NOMO-1 (cell line): ENCODE measurements around the gene LMCD1.

ENCODE experiments used
- DNase-seq, 2 experiments: peaks; one replicate each; lab custom pipeline; 2025; ENCODE audit not compliant: unreplicated experiment in 2 of 2; lab: John Stamatoyannopoulos, UW

Gene LMCD1

DNA sequence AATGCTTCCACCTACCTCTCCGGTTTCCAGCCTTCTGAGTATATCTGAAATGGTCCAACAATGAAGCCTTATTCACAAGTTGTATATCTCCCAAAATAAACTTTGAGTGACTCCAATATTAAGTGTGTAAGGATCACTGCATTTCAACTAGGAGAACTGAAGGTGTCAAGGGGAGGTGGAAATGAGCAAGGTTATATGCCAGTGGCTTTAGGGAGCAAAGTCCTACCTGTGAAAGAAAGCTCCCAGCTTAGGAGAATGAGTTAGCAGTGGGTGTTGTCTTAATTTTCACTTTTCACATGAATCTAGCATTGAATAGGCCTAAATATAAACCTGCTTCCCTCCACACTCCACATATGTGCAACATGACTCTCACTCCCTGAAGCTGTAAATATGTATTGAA lies 29.0 kb downstream of the LMCD1 start:
- no peak for DNase-seq

DNA sequence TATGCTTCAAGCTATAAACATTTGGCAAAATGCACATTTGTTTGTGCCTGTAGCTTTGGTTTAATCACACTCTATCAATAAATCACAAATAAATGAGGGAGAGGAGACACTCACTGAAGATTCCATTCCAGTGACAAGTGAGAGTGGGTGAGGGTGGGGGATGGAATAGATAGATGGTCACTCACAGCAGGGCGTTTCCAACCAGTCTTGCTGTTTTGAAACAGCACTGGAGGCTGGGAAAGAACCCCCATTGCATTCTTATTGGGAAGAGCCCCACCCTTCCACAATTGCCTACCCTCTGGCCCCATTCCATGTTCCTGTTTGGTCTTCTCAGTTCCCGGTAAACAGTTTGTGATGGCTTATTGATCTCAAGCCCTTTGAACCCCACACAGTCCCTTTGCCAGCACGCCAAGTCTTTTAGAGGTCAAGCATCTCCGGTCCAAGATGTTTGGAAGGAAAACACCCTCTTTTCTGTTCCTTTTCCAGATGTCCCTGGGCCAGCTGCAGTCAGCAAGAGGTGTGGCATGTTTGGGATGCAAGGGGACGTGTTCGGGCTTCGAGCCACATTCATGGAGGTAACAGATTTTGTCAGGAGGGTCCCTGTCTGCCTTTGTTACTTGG lies 30.7 kb downstream of the LMCD1 start:
- no peak for DNase-seq

DNA sequence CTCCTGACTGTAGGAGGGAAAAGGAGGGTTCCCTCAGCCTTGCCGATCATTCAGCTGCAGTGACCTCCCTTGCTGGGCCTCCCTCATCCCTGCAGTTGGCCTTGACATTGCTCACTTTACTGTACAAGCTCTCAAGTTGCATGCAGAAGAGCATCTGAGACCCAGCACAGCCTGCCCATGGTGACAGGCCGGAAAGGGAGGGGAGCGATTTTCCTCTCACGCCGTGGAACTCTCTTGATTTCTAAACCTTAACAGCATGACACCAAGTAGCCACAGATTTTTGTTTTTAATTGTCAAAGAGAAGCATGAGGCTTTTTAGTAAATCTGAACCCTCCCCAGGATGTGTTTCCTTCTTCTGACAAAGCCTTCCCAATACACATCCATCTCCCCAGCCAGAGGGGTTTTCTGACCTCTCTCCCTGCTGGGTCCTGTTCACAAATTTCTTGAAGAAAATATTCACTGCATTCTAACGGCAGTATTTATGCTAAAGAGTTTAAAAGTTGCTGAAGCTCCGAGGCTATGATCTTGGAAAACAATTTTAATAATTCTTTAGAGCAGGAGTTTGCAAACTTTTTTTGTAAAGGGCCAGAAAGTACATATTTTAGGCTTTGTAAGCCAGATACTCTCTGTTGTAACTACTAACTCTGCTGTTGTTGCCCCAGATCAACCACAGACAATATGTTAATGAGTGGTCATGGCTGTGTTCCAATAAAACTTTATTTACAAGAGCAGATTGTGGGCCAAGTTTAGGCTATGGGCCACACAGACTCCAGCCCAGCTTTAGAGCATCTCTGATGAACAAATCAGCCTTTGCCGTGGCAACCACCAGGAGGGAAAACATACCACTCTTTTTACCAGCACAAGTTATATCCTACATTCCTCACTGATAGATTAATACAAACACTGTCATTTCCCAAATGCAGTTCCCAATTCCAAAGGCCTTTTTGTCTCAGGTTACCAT lies 34.8 kb downstream of the LMCD1 start:
- DNase-seq = no peak

DNA sequence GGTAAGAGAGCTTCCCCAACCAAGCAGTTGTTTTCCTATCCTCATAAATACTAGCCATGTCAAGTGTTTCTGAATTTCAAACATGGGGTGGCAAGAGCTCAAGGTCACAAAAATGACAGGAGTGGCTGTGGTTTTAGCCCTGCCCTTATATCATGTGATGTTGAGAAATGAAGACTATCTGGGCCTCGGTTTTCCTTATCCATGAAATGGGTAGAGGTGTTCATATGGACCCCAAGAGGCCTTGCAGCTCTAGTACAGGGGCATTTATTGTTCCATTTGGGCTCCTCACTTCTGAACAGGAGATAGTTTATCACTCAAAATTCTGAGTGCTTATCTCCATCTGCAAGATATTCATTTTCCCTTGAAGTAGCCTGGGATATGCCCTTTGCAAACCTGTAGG lies 35.8 kb downstream of the LMCD1 start:
- no peak for DNase-seq

DNA sequence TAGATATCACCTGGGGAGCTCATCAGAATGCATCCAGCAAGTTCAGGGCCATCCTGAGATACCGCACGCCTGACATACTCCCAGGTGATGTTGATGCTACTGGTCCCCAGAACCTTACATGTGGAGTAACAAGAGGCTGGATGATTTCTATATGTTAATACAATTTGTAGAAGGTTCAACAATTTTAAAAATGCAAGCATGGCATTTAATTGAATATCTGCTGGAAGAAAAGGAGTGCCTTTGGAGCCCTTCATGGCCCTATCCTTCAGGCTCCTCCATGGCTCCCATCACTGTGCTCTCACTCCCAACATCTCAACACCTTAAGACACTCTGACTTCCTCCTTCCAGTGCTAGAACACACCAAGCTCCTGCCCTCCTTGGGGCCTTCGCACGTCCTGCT lies 36.6 kb downstream of the LMCD1 start:
- no peak for DNase-seq

DNA sequence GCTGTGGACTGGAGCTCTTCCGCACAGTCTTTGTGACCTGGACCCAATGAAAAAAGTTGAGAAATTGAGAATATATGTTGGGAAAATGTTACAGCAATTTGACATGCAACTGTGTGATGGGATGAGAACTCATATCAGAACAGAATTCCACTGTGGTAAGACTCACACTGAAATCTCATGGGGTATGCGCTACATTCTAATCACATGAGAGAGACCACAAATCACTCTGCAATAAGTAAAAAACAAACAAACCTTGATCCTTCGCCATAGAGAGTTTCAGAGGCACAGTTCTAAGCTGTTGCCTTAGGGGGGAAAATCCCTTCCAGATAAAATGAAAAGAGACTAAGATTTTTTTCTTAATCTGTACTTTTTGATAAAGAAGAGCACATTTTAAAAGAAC lies 37.3 kb downstream of the LMCD1 start:
- DNase-seq = no peak

DNA sequence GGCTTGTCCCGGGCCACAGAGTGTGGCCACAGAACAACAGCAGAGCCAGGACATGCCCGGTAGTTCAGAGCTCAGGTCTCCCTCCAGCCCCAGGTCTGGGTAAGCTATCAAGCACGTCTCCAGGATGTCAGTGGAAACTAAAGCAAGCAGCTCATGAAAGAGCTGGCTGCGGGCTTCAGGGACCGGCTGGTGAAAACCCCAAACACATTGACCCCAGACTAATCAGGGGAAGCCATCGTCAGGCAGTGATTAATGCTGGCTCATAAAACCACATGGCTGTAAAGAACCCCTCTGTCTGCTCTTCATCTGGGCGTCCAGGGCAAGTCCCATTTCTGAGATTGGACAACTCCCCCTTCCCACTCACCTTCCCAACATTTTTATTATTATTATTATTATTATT lies 37.8 kb downstream of the LMCD1 start:
- DNase-seq = no peak

DNA sequence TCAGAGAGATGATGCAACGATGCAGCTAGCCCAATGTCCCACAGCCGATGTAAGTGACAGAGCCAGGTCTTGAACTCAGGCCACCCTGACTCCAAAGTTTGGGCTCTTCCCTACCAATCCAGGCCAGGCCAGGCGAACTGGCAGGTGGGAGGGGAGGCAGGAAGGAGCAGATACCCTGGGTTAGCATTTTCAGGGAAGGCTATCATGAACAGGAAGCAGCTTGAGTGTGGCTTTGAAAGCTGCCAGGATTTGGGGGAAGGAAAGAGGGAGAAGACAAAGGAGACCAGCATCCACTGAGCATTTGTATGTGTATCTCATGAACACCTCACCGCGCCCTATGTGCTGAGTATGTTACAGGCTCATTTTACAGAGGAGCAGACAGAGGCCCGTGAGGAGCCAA lies 38.8 kb downstream of the LMCD1 start:
- no peak for DNase-seq

DNA sequence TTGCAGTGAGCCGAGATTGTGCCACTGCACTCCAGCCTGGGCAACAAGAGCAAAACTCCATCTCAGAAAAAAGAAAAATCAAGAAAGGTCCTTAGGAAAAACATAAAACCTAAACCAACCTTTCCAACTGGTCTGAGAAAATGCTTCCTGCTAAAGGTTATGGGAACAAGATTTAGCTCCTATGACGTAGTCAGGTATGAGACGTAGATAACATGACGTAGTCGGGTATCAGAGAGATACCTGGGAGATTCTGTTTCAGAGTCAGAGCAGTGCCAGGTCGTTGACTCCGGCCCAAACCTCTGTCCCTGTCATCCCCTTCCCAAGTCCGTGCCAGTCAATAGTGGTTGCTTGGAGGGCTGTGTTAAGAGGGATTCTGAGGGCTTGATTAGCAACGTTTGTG lies 39.9 kb downstream of the LMCD1 start:
- DNase-seq = no peak

DNA sequence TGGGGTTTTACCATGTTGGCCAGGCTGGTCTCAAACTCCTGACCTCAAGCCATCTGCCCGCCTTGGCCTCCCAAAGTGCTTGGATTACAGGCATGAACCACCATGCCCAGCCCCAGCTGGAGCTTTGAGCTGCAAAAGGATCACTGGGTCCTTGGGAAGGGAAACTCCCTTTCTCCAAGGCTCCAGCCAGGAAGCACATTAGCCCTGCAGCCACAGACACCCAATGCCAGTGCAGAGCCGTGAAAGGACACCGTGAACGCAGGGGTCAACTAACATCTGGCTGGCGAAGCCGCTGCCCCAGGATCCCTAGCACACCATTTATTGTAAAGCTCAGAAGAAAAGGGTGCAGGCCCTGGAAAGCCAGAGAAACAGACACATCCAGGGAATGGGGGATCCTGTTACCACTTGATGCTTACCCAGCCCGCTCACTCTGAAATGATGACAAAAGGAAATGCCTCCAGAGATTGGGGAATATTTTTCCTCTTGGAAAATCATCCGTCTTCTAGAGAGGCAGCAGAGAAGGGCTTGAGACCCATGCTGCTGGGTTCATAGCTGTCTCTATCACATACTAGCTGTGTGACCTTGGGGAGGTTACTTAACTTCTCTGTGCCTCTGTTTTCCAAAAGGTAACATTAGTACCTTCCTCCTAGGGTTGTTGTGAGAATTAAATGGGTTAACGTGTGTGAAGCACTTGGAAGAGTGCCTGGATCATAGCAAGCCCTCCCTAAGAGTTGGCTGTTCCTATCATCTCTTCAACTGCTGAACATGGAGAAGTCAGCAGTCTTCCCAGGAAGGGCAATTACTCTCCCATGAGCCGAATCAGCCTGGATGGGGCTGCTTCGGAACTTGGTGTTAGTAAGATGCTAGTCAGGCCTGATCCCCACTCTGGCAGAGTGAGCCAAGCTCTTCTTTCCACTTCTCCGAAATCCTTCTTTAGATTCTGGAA lies 40.8 kb downstream of the LMCD1 start:
- DNase-seq = no peak

DNA sequence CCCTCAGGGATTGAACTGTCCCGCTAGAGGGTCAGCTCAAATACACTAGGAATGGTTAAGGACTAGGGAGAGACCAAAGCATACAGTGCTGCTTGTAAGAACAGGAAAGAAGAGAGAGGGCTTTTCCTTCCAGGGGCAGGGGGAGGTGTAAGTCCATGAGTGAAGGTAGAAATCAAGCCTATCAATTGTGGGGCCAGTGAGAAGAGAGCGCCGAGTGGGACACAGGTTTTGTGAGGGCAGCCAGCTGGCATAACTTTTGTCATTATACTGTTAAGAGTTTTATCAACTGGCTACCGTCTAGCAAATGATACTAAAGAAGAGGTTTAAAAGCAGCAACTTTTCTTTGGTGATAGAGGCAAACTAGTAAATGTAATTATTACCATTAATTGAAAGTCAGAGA lies 45.0 kb downstream of the LMCD1 start:
- DNase-seq = no peak

DNA sequence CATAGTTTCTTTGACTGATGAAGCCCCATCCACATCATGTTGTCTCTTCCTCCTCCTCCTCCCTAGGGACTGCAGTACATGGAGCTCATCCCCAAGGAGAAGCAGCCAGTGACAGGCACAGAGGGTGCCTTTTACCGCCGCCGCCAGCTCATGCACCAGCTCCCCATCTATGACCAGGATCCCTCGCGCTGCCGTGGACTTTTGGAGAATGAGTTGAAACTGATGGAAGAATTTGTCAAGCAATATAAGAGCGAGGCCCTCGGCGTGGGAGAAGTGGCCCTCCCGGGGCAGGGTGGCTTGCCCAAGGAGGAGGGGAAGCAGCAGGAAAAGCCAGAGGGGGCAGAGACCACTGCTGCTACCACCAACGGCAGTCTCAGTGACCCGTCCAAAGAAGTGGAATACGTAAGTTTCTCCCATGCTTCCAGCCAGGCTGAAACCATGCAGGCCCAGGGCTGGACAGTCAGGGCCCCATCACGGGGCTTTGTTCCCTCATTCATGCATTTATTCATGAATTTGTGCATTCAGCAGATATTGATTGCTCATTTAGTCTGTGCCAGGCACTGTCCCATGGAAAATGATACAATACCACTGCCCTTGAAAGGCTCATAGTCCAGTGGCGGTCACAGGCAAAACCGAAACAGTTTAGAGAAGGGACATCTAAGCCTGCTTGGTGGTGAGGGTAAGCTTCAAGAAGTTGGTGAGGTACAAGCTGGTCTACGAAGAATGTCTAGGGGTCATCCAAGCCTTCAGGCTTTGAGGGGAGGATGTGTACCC lies 47.1 kb downstream of the LMCD1 start:
- DNase-seq = no peak

DNA sequence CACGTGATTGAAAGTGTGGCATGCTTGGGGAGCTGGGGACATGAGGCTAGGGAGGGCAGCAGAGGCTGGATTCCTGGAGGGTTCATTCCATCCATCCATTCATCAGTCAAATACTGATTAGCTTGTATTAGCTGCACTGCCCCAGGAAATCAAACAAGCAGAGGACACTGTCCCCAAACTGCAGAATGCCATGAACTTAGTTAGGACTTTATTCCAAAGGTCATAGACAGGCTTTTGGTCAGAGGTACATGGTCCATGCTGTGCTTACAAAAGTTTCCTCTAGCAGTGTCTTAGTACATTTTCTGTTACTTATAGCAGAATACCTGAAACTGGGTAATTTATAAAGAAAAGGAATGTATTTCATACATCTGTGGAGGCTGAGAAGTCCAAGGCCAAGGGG lies 47.7 kb downstream of the LMCD1 start:
- no peak for DNase-seq

DNA sequence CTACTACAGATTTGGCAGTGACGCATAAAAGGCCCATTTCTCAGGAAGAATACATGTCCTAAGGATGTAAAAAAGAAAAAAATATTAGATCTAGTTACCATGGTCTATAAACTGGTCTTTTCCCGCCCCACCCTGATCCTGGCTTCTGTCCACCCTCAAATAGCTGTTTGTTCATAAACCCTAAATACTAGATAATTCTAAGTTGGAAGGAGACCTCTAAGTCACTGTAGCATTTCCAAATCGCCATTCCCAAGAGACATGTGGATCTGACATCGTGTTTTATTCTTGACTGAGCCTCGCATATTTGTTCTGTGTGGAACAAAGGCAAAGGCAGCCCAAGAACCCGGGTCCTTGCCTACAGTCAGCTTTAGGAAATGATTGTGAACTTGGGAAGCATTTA lies 49.0 kb downstream of the LMCD1 start:
- no peak for DNase-seq

DNA sequence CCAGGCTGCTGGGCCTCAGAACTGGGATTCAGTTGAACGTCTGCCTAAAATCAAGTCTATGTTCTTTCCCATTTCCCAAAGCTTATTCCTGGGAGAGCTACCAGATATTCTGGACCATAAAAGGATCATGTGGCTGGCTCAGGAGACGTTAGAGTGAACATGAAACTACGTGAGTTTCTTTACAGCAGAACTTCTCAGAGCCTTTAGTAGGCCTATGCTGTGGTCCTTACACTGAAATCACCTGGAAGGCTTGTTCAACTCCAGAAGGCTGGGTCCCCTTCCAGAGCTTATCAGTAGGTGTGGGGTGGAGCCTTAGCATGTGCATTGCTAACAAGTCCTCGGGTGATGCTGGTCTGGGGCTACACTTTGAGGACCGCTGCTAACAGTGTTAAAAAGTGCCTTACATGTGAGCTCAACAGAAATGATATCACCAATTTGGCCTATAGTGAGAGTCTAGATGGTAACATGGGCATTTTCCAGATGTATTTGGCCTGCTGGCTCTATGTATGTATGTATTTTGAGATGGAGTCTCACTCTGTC lies 50.7 kb downstream of the LMCD1 start:
- no peak for DNase-seq

DNA sequence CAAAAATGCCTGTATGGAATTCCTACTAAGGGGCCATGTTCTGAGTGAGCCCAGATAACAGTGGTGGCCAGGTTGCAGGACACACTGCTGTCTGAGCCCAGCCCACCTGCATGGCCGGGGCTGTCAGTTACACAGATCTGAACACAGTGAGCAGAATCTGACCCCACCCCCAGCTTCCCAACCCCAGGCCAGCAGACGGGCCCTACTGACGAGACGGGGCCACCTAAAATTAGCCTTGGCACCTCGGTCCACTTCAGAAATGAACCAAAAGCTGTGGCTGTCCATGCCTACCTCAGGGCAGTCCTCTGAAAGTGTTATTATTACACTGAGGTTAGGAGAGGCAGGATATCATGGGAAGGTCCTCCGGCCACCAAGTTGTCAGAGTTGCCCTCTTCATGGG lies 51.8 kb downstream of the LMCD1 start:
- DNase-seq = no peak

DNA sequence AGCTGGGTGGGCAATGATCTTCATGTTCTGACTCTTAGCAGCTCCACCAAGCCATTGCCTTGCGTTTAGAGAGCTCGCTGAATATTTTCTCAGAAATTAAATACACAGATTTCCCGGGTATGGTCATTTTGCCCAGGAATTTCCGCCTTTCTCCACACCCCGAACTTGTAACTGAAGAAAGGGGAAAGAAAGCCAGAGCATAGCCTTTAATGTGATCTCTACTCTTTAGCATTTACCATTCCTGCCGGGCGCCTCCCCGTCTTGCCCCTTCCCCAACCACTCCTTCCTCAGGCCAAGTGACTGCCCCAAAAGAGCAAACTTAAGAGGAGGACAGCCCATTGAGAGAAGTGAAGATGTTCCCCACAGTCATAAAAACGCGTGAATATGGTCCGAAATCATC lies 53.1 kb downstream of the LMCD1 start:
- no peak for DNase-seq

DNA sequence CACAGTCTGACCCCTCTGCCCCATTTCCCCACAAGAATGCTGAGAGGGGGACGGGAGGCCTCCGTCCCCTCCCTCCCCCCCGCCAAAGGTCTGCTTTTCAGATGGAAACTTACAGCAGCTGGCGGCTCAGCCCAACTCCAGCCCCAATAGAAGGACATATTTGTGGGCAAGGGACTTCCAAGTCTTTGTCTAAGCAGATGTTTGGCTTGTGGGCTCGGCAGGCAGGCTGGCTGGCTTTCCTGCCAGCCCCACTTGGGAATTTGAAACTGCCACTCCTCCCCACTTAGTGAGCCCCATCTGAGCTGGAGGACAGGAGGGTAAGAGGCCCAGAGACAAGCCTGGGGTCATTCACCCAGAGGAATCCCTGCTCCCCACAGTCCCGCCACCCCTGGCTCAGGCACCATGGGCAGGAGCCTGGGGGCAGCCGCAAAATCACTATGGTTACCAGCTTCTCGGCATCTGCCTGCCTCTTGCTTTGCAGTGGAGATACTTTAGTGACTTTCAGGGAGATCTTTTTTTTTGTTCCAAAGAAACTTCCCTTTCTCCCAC lies 53.6 kb downstream of the LMCD1 start:
- DNase-seq = no peak

DNA sequence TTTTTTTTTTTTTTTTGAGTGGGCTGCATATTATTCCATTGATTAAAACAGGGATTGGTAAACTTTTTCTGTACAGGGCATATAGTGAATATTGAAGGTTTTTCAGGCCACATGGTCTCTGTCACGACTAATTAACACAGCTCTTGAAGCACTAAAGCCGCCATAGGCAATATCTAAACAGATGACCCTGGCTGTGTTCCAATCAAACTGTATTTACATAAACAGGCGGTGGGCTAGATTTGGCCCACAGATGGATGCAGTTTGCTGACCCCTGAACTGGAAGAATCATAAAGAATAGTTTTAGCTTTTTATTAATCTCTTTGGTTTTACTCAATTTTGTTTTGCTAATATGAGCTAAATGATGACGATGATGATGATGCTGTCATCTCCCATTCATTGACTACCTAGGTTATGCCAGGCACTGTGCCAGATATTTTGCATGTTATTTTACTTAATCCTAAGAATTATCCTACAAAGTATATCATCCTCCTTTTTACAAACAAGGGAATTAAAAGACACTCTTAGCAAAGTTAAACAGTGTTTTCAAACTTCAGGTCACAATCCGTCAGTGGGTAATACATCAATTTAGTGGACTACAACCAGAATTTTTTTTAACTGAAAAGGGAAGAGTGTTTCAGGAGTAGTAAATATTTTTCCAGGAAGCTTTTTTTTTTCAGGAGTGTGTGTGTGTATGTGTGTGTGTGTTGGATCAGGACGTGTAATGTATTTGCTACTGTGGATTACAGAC lies 54.3 kb downstream of the LMCD1 start:
- DNase-seq = no peak
